Parietal lobe (tissue), 2 donors: Measurements from ENCODE around the gene LRRC10. TPM values are rescaled to one million over a fixed set of nuclear protein-coding genes. Genes with fewer than 3 reads are reported as not detected.

Experiments used
- small RNA-seq: library from RNA; depleted of rRNA; stranded (forward); fragments of <200 nt; gene quantifications from one replicate; pipeline ENCODE3, GENCODE V24; 2014; ENCODE audit warnings: low replicate concordance
- total RNA-seq: library from RNA; depleted of rRNA; stranded (reverse); fragments of >200 nt; gene quantifications from one replicate; pipeline ENCODE4 v1.2.3, GENCODE V29; 2014

The LRRC10 gene, protein sequence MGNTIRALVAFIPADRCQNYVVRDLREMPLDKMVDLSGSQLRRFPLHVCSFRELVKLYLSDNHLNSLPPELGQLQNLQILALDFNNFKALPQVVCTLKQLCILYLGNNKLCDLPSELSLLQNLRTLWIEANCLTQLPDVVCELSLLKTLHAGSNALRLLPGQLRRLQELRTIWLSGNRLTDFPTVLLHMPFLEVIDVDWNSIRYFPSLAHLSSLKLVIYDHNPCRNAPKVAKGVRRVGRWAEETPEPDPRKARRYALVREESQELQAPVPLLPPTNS
- total RNA-seq = not detected

DNA sequence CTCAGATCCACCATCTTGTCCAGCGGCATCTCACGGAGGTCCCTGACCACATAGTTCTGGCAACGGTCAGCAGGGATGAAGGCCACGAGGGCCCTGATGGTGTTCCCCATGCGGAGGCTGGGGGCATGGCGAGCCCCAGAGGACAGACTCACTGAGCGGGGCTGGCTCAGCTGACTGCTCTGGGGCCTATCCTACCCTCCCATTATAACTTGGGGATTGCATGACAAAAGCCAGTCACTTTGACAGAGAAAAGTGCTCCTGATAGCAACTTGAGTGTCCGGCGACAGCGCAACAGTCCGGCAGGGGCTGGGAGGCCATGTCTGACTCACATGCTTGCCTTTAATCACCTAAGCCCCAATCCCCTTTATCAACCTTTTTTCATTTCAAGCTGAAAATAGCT lies at the start of gene LRRC10:
Gene LRRC10 (minus strand): TSS at position 179 of the 400 bp plus-strand sequence. CDS start 69 bp downstream, at position 110.

DNA sequence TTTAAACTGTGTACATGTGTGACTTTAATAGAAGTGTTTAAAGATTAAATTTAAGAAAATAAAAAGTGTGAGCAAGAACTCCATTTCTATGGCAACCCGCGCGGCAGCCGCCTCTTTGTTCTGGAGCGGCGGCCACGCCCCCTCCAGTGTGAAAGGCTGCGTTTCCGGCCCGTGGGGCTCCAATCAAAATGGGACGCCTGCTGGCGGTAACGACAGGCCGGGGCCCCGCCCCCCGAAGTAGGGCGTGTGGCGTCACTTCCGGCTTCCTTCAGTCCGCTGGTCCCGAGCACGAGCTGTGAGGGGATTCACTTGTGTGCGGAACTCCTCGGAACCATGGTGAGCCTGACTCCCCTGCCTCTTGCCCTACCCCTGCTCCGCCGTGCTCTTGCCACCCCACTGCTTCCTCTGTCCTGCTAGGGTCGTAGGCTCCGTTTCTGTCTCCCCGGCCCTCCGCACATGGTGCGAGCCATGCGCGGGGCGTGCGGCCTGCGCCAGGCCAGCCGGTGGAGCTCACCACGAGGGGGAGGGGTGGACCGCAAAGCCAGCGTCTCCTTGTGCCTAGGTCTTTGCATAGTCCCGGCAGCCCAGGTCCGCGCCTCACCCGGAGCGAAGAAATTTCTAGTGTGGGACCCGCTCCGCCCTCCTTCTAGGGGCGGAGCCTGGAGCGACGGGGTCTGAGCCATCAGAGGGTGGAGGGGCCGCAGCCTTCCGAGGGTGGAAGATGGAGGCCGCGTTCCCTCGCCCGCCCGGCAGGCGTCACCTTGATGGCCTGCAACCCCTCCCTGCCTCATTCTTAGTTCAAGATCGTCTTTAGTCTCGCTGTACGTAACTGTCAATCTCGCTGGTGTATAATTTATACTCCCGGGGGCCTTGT lies 25.3 kb downstream of the LRRC10 start, which contains the start of gene CCT2:
Gene CCT2 (plus strand): TSS at position 271 of the 874 bp plus-strand sequence. CDS start 63 bp downstream, at position 334.

Small RNAs within 50 kb of the gene (small RNA-seq; reads per million reads assigned to genes)
- 0.43 reads per million, percentile 36 among the genes with 10 or more reads in this experiment for gene MIR3913-1

Other genes starting within 250 kb of the LRRC10 start
- 83.3 TPM for gene FRS2, start 140.5 kb downstream of the LRRC10 start, total RNA-seq
- gene CCT2, start 25.4 kb downstream of the LRRC10 start, total RNA-seq = 271 TPM
- 6.6 TPM for gene BEST3, start 88.4 kb upstream of the LRRC10 start, total RNA-seq
- 56.0 TPM for gene RAB3IP, start 128.0 kb upstream of the LRRC10 start, total RNA-seq
- gene MYRFL, start 214.3 kb upstream of the LRRC10 start, total RNA-seq = 1.3 TPM